Retinal pigment epithelial cell (primary cell): Measurements from ENCODE around the gene ATP6V0A4.
"Not testable (repeated sequence)": the region's sequence is repeated elsewhere in the genome, so short reads cannot be mapped to it uniquely, and the experiment has no call there.

ENCODE experiments used
- DNase-seq: peaks from one replicate; pipeline ENCODE4 v3.0.0-alpha.2; 2010; ENCODE audit warnings: low read depth
- H3K4me3 ChIP-seq: 2 replicates; pipeline ENCODE4 v1.5.1; 2011; ENCODE audit warnings: mild to moderate bottlenecking, low read length, control low read depth, moderate library complexity
- CTCF ChIP-seq: conservative IDR thresholded peaks from 2 replicates; pipeline ENCODE4 v1.5.1; 2011; ENCODE audit warnings: low read depth, low read length, control low read depth, inconsistent platforms

Gene ATP6V0A4

GRCh38 chr7:138822867-138823535, 25.0 kb upstream of the ATP6V0A4 start:
- no peak overlapping the region for H3K4me3 ChIP-seq
- no peak for DNase-seq
- no peak for TF ChIP-seq CTCF

- DNase-seq, result no peak
- no peak for TF ChIP-seq CTCF
- H3K4me3 ChIP-seq, result no peak overlapping the region
Measured at GRCh38 chr7:138821912-138822311, 23.9 kb upstream of the ATP6V0A4 start.

GRCh38 chr7:138819625-138820024, 21.6 kb upstream of the ATP6V0A4 start:
- DNase-seq, result no peak
- H3K4me3 ChIP-seq, result no peak overlapping the region
- TF ChIP-seq CTCF, result no peak

GRCh38 chr7:138816650-138817049, 18.7 kb upstream of the ATP6V0A4 start:
- no peak overlapping the region for H3K4me3 ChIP-seq
- no peak for DNase-seq
- no peak for TF ChIP-seq CTCF

GRCh38 chr7:138814816-138815332, 16.9 kb upstream of the ATP6V0A4 start:
- DNase-seq, result no peak
- no peak overlapping the region for H3K4me3 ChIP-seq
- TF ChIP-seq CTCF, result no peak

- TF ChIP-seq CTCF, result no peak
- DNase-seq, result no peak
- H3K4me3 ChIP-seq, result no peak overlapping the region
Measured at GRCh38 chr7:138813945-138814344, 15.9 kb upstream of the ATP6V0A4 start.

- not testable (repeated sequence) for DNase-seq, H3K4me3 ChIP-seq
Measured at GRCh38 chr7:138811327-138811726, 13.3 kb upstream of the ATP6V0A4 start.
